GM20431 (cell line): ENCODE data around the gene THSD4.

Experiments
- in situ Hi-C: fragments of 300-500 bp; cut with MseI, MboI; formaldehyde crosslinking; loops from one replicate; pipeline ENCODE4 v1.15.0; 2020; ENCODE audit warnings: low sequenced_read_pairs; ENCODE audit not compliant: unreplicated experiment

THSD4 gene

GRCh38 chr15:71096676-71097075 lies 18.6 kb upstream of the THSD4 start:
- in situ Hi-C loops, result no loop called here

GRCh38 chr15:71097890-71098289 lies 17.4 kb upstream of the THSD4 start:
- in situ Hi-C loops, result no loop called here

- in situ Hi-C loops, result no loop called here
Measured at GRCh38 chr15:71098920-71099319, 16.4 kb upstream of the THSD4 start.

GRCh38 chr15:71103102-71103676 lies 12.1 kb upstream of the THSD4 start:
- in situ Hi-C loops, result loop anchor here (25.0 kb wide), 1 partner anchor 334 kb away; no protein-coding TSS in a partner anchor

GRCh38 chr15:71104636-71105035 lies 10.6 kb upstream of the THSD4 start:
- in situ Hi-C loops, result loop anchor here (25.0 kb wide), 1 partner anchor 333 kb away; no protein-coding TSS in a partner anchor

- in situ Hi-C loops, result loop anchor here (25.0 kb wide), 1 partner anchor 332 kb away; no protein-coding TSS in a partner anchor
Measured at GRCh38 chr15:71105444-71105843, 9.8 kb upstream of the THSD4 start.

- in situ Hi-C loops, result loop anchor here (25.0 kb wide), 1 partner anchor 330 kb away; no protein-coding TSS in a partner anchor
Measured at GRCh38 chr15:71106802-71107500, 8.3 kb upstream of the THSD4 start.

- in situ Hi-C loops, result loop anchor here (25.0 kb wide), 1 partner anchor 330 kb away; no protein-coding TSS in a partner anchor
Measured at GRCh38 chr15:71107501-71107815, 7.8 kb upstream of the THSD4 start.

- in situ Hi-C loops, result loop anchor here (25.0 kb wide), 1 partner anchor 328 kb away; no protein-coding TSS in a partner anchor
Measured at GRCh38 chr15:71109130-71109529, 6.1 kb upstream of the THSD4 start.

- in situ Hi-C loops, result loop anchor here (25.0 kb wide), 1 partner anchor 327 kb away; no protein-coding TSS in a partner anchor
Measured at GRCh38 chr15:71109905-71110304, 5.4 kb upstream of the THSD4 start.

GRCh38 chr15:71110405-71111180 lies 4.7 kb upstream of the THSD4 start:
- in situ Hi-C loops, result loop anchor here (25.0 kb wide), 1 partner anchor 327 kb away; no protein-coding TSS in a partner anchor

GRCh38 chr15:71111181-71111565 lies 4.1 kb upstream of the THSD4 start:
- in situ Hi-C loops, result loop anchor here (25.0 kb wide), 1 partner anchor 326 kb away; no protein-coding TSS in a partner anchor

GRCh38 chr15:71111950-71112349 lies 3.3 kb upstream of the THSD4 start:
- in situ Hi-C loops, result loop anchor here (25.0 kb wide), 1 partner anchor 325 kb away; no protein-coding TSS in a partner anchor

GRCh38 chr15:71112429-71112828 lies 2.8 kb upstream of the THSD4 start:
- in situ Hi-C loops, result loop anchor here (25.0 kb wide), 1 partner anchor 325 kb away; no protein-coding TSS in a partner anchor

GRCh38 chr15:71114066-71114680 lies 1.1 kb upstream of the THSD4 start:
- in situ Hi-C loops, result loop anchor here (25.0 kb wide), 1 partner anchor 323 kb away; no protein-coding TSS in a partner anchor

- in situ Hi-C loops, result loop anchor here (25.0 kb wide), 1 partner anchor 322 kb away; no protein-coding TSS in a partner anchor
Measured at GRCh38 chr15:71115567-71116351, 488 bp downstream of the THSD4 start.

GRCh38 chr15:71116366-71116765 lies 1.1 kb downstream of the THSD4 start:
- in situ Hi-C loops, result loop anchor here (25.0 kb wide), 1 partner anchor 321 kb away; no protein-coding TSS in a partner anchor

- in situ Hi-C loops, result loop anchor here (25.0 kb wide), 1 partner anchor 320 kb away; no protein-coding TSS in a partner anchor
Measured at GRCh38 chr15:71116942-71117341, 1.7 kb downstream of the THSD4 start.

GRCh38 chr15:71117714-71118305 lies 2.5 kb downstream of the THSD4 start:
- in situ Hi-C loops, result loop anchor here (25.0 kb wide), 1 partner anchor 319 kb away; no protein-coding TSS in a partner anchor
